GM10248 (cell line): ENCODE results near the gene NSD2.

ENCODE experiments used
- CTCF ChIA-PET: fragments of 300-600 bp; sonication (Branson Sonifier 250); formaldehyde crosslinking; extraction: SDS; loops from one replicate; lab custom pipeline; 2021; ENCODE audit warnings: antibody characterized with exemption; lab: Yijun Ruan, JAX
- POLR2A ChIA-PET: fragments of 350-650 bp; sonication (Branson Sonifier 250); formaldehyde crosslinking; extraction: SDS; loops from one replicate; lab custom pipeline; 2020; ENCODE audit warnings: antibody characterized with exemption; lab: Yijun Ruan, JAX
- DNase-seq: peaks from one replicate; pipeline ENCODE4 v3.0.0; 2012; ENCODE audit errors: extremely low spot score
- TF ChIP-seq, protein P1 (sequence below): IDR thresholded peaks from 2 replicates; pipeline ENCODE4 v1.5.1; 2012; ENCODE audit warnings: mild to moderate bottlenecking, low read depth; ENCODE audit errors: extremely low read depth, missing control alignments, control extremely low read depth

The NSD2 gene

DNA sequence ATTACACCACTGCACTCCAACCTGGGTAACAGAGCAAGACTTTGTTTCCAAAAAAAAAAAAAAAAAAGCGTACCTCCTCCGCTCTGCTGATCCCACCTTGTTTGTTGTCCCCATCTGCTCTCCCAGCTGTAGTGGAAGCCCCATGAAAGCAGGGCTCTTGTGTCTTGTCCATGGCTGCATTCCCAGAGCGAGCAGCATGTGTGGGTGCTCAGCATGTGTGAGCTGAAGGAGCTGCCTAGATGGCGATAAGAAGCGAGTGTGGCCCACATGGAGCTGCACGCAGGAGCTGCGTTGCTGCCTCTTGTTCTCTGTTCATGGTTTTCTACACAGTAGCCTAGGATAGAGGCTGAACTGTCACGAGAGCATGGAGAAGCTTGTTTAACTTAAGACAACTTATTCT, 12.4 kb downstream of the NSD2 start:
- ChIA-PET POLR2A (no interaction called here), CTCF (interaction anchor here (1.5 to 9.5 kb wide), 3 partner anchors 16 to 136 kb away, joined by 4 to 116 read pairs (median 4); no protein-coding TSS in a partner anchor)
- TF ChIP-seq, protein P1, sequence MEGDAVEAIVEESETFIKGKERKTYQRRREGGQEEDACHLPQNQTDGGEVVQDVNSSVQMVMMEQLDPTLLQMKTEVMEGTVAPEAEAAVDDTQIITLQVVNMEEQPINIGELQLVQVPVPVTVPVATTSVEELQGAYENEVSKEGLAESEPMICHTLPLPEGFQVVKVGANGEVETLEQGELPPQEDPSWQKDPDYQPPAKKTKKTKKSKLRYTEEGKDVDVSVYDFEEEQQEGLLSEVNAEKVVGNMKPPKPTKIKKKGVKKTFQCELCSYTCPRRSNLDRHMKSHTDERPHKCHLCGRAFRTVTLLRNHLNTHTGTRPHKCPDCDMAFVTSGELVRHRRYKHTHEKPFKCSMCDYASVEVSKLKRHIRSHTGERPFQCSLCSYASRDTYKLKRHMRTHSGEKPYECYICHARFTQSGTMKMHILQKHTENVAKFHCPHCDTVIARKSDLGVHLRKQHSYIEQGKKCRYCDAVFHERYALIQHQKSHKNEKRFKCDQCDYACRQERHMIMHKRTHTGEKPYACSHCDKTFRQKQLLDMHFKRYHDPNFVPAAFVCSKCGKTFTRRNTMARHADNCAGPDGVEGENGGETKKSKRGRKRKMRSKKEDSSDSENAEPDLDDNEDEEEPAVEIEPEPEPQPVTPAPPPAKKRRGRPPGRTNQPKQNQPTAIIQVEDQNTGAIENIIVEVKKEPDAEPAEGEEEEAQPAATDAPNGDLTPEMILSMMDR: no peak
- DNase-seq: no peak

DNA sequence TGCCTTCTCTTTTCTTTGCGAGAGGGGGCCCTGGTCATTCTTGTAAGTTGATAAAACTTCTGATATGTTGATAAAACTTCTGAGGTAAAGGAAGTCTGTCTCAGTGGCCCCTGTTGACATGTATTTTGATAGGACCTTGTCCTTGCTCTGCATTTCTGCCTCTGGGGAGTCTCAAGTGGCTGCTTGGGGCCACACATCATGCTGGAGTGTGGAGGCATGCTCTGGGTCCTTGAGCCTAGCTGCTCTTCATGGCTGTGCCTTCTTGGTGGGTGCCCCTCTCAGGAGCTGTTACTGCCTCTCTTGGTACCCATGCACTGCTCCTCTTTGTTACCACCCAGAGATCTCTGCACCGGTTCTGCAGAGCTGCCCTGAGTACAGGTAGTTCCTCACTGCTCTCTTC, 14.2 kb downstream of the NSD2 start:
- DNase-seq: no peak
- TF ChIP-seq, protein P1: no peak
- POLR2A ChIA-PET: no interaction called here
- CTCF ChIA-PET: interaction anchor here (1.3 to 9.5 kb wide), 2 partner anchors 15 to 72 kb away, joined by 3 to 116 read pairs; no protein-coding TSS in a partner anchor

DNA sequence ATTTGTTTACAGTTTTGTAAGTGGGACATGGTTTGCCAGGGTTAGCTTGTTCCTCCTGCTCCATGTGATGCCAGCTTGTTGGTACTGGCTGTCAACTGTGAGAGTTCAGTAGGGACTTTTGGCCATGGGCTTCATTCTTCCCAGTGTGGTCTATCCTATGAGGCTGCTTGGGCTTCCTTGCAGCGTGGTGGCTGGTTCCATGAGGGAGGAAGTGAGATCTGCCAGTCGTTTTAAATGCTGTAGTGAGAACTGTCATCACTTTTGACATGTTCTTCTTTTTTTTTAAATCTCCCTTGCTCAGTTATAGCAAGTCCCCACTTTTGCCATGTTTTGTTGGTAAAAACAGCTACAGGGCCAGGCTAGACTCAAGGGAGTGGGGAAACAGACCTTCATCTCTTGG, 15.9 kb downstream of the NSD2 start:
- TF ChIP-seq, protein P1: no peak
- CTCF ChIA-PET: interaction anchor here (0.7 to 9.5 kb wide), 6 partner anchors 12 to 30 kb away, joined by 3 to 116 read pairs (median 4); no protein-coding TSS in a partner anchor
- no peak for DNase-seq
- POLR2A ChIA-PET: no interaction called here

DNA sequence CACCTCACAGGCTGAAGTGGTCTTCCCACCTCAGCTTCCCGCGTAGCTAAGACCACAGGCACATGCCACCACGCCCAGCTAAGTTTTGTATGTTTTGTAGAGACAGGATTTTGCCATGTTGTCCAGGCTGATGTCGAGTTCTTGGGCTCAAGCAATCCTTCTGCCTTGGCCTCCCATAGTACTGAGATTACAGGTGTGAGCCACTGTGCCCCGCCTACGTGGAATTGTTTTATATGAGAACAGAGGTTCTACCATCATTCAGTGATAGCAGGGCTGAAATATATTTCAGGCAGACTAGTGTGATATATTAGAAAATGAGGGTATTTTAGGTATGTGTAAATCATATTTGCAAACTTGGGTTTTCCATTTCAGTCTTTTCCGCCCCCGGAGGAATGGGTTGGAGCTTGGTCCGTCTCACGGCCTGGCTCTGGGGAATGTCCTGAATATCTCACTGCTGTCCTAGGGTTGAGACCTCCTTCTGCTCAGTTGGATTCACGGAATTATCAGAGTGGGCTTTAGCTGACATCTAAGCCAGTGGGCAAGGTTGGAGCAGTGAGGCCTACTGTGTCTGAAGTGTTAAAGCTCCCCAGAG, 19.9 kb downstream of the NSD2 start:
- TF ChIP-seq, protein P1: no peak
- ChIA-PET POLR2A (no interaction called here), CTCF (interaction anchor here (1.1 to 9.5 kb wide), 3 partner anchors 9 to 165 kb away, joined by 3 to 116 read pairs (median 4); no protein-coding TSS in a partner anchor)
- DNase-seq: no peak

DNA sequence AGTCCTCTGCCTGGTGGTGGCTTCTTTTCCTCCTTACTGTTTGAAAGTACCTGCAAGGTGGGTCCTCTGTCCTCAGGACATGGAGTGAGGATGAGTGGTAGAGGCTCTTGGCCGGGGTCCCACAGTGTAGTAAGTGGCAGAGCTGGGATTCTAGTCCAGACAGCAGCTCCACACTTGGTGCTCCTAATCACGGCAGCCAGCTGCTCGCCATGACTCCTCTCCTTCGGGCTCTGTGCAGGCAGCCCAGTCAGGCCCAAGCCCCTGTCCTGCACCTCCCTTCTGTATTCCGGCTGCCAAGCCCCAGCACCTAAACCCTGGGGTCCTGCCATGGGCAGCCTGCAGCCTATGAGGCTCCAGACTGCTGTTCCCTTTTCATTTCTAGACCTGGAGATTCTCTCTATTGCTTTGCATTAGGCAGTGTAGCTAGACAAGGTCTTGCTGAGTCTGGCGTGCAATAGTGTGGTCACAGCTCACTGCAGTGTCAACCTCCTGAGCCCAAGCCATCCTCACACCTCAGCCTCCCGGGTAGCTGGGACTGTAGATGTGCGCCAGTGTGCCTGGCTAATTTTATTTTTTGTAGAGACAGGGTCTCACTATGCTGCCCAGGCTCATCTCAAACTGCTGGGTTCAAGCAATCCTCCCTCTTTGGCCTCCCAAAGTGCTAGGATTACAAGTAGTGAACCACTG, 24.9 kb downstream of the NSD2 start:
- CTCF ChIA-PET: interaction anchor here (5.4 kb wide), 1 partner anchor 13 kb away, joined by 66 read pairs; no protein-coding TSS in a partner anchor

DNA sequence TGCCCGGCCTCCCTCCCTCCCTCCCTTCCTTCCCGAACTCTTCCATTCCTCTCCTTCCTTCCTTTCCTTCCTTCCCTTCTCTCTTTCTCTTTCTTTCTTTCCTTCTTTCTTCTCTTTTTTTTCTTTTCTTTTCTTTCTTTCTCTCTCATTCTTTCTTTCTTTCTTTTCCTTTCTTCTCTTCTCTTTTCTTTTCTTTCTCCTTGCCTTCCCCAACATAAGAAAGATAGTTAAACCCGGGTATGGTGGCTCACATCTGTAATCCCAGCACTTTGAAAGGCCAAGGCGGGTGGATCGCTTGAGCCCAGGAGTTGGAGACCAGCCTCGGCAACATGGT, 25.4 kb downstream of the NSD2 start:
- TF ChIP-seq, protein P1: no peak
- POLR2A ChIA-PET: no interaction called here
- DNase-seq: no peak
- CTCF ChIA-PET: interaction anchor here (4.7 to 6.7 kb wide), 4 partner anchors 10 to 150 kb away, joined by 47 to 116 read pairs (median 66); no protein-coding TSS in a partner anchor

More for the DNA sequence above, 24.9 kb downstream of the NSD2 start:
- TF ChIP-seq, protein P1: no peak
- DNase-seq: no peak
- POLR2A ChIA-PET: no interaction called here
